Epithelial cell of proximal tubule (primary cell): ENCODE measurements around the gene KRT6C. TPM values are rescaled to one million over a fixed set of nuclear protein-coding genes. Genes with fewer than 3 reads are reported as not detected.

Source experiments
- DNase-seq: peaks from one replicate; pipeline ENCODE4 v3.0.0-alpha.2; 2011; ENCODE audit warnings: low read depth
- H3K4me3 ChIP-seq: 2 replicates; pipeline ENCODE4 v1.5.1; 2011; ENCODE audit warnings: low read depth, mild to moderate bottlenecking, low read length
- CTCF ChIP-seq: conservative IDR thresholded peaks from 2 replicates; pipeline ENCODE4 v1.5.1; 2012; ENCODE audit warnings: low read depth, mild to moderate bottlenecking, low read length
- total RNA-seq: library from RNA; depleted of rRNA; stranded (reverse); fragments of >200 nt; gene quantifications from 2 replicates; pipeline ENCODE4 v1.2.3, GENCODE V29; 2015

Gene KRT6C
- total RNA-seq, 1 donor from 2014 or later: not detected

- TF ChIP-seq CTCF: no peak
- H3K4me3 ChIP-seq: no peak overlapping the region
- no peak for DNase-seq
These were observed 48.1 kb downstream of the KRT6C start for GRCh38 chr12:52425466-52425865.

- DNase-seq: no peak
- TF ChIP-seq CTCF: no peak
- H3K4me3 ChIP-seq: no peak overlapping the region
These were observed 49.7 kb downstream of the KRT6C start for GRCh38 chr12:52423661-52424500.

- no peak for TF ChIP-seq CTCF
- DNase-seq: no peak
- H3K4me3 ChIP-seq: no peak overlapping the region
These were observed 50.6 kb downstream of the KRT6C start for GRCh38 chr12:52423035-52423434.

- no peak overlapping the region for H3K4me3 ChIP-seq
These were observed 53.9 kb downstream of the KRT6C start for GRCh38 chr12:52419656-52420055.

GRCh38 chr12:52418576-52419110 is 55.0 kb downstream of the KRT6C start:
- DNase-seq: no peak
- H3K4me3 ChIP-seq: no peak overlapping the region
- no peak for TF ChIP-seq CTCF

More at GRCh38 chr12:52419656-52420055, 53.9 kb downstream of the KRT6C start:
- no peak for TF ChIP-seq CTCF
- no peak for DNase-seq

Other genes starting within 250 kb of the KRT6C start
- 495 and 768 TPM in 2 replicates for gene KRT7, start 240.6 kb downstream of the KRT6C start, total RNA-seq
- 2.2 and 2.7 TPM in 2 replicates for gene KRT86, start 199.2 kb downstream of the KRT6C start, total RNA-seq
- 80.4 and 178 TPM in 2 replicates for gene KRT81, start 182.3 kb downstream of the KRT6C start, total RNA-seq
- not detected in 2 replicates for gene KRT83, start 152.4 kb downstream of the KRT6C start, total RNA-seq
- gene KRT85, start 106.3 kb downstream of the KRT6C start, total RNA-seq: not detected in 2 replicates
- not detected in 2 replicates for gene KRT84, start 88.2 kb downstream of the KRT6C start, total RNA-seq
- not detected in 2 replicates for gene KRT82, start 67.5 kb downstream of the KRT6C start, total RNA-seq
- gene KRT75, start 39.4 kb downstream of the KRT6C start, total RNA-seq: not detected in 2 replicates
- not detected in 2 replicates for gene KRT6B, start 21.7 kb downstream of the KRT6C start, total RNA-seq
- gene KRT6A, start 19.5 kb upstream of the KRT6C start, total RNA-seq: 0.29 TPM in 1 of 2 replicates, not detected in the other
- gene KRT5, start 46.6 kb upstream of the KRT6C start, total RNA-seq: not detected in 2 replicates
- not detected in 2 replicates for gene KRT71, start 79.3 kb upstream of the KRT6C start, total RNA-seq
- not detected in 2 replicates for gene KRT74, start 100.0 kb upstream of the KRT6C start, total RNA-seq
- not detected in 2 replicates for gene KRT72, start 127.7 kb upstream of the KRT6C start, total RNA-seq
- not detected in 2 replicates for gene KRT73, start 144.8 kb upstream of the KRT6C start, total RNA-seq
- gene KRT2, start 178.4 kb upstream of the KRT6C start, total RNA-seq: not detected in 2 replicates
- gene KRT1, start 206.6 kb upstream of the KRT6C start, total RNA-seq: not detected in 2 replicates
- gene KRT77, start 229.7 kb upstream of the KRT6C start, total RNA-seq: not detected in 2 replicates